HUDEP-2 (cell line): Measurements from ENCODE around the gene ADAMTS1.

Experiments used
- DNase-seq, 76 experiments: peaks; one replicate each; lab custom pipeline; 2025; ENCODE audit not compliant: unreplicated experiment in 76 of 76; lab: John Stamatoyannopoulos, UW

Gene ADAMTS1

DNA sequence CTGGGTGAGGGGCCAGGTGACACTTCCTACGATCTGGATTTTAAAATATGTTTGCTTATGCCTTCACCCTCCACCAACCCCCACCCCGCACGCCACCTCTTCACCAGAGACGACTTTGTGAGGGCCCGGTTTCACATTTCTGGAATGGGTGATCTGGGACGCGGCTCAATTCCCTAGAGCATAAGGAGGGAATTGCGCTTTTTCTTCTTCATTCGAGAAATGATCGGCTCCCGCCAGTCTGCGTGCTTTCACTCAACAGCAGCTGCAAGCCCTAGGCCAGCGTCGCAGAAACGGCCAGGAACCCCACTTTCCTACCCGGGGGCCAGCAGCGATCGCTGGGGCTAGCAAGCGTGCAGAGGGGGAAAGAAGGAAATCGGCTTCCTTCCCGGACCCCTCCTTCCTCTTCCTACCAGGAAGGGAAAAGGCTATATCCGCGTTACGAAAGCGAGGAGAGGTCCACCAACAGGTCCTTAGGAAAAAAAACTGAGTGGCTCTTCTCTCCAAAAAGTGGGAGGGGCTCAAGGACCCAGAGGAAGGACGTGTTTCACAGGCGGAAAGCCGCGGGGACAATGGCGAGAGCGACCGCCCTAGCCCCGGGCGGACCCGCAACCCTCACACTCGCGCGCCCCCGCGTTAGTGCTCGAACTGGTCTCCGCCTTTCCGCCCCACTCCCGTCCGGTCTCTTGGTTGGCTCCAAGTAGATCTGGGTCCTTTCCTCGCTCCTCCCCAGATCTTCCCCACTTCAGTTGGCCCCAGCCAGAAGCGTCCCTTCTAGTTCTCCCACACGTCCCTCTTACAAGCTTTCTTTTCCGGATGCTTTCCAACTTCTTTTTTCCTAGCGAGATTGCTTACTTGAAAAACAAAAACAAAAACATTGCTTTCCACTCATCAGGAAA lies 1.1 kb upstream of the ADAMTS1 start:
- DNase-seq = no peak

DNA sequence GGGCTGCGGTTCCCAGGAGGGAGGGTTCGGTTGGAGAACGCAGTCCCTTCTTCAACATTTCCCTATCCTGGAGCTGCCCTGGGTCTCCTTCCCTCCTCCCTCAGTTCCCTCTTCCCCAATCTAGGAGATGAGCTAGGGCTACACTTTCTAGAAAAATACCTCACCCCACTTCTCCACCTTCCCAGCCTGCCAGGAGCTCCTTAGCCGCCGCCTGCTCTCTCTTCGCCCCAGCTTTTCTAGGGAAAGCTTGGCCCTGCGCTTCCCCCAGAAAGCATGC lies 488 bp upstream of the ADAMTS1 start:
- DNase-seq = no peak

DNA sequence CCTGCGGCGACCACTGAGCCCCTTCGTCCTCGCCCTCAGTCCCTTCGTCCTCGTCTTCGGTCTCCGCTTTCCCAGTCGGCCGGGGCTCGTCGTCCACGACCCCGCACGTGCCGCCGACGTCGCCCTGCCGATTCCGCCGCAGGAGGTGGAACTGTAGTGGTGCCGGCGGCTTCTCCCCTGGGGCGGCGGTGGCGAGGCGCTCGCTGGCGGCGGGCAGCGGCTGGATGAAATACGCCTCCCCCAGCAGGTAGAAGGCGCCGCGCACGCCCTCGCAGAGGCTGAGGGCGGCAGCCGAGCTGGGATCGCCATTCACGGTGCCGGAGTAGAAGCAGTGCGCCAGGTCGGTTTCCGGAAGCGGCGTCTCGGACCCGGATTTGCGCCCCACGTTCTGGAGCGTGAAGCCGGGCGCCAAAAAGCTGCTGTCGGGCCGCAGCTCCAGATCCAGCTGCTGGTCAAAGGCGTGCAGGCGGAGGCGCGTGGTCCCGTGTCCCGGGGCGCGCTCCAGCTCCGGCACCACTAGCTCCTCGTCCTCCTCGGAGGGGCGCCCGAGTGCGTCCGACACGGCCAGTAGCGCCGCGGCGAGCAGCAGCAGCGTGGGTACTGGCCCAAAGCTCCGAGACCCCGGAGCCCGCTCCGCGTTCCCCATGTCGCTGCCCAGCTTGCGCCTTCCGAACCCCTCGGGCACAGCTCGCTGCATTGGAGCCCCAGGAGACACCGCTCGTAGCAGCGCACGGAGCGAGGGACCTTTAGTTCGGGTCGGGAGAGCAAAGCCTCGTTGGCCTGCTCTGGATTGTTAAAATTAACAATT lies 747 bp downstream of the ADAMTS1 start:
- DNase-seq = no peak

DNA sequence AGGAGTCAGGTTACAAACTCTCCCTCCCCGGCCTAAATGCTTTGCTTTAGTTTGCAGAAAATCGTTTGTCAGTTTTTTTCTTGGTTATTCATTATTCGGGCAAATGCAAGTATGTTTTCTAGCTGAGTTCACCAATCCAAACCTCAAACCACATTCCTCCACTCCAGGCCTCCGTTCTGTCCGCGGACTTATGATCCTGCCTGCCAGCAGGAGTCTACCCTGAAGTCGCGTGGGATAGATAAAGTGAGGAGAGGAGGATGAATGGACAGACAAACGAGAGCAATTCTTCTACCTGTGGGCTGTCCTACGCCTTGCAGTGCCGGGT lies 1.3 kb downstream of the ADAMTS1 start:
- DNase-seq = no peak

DNA sequence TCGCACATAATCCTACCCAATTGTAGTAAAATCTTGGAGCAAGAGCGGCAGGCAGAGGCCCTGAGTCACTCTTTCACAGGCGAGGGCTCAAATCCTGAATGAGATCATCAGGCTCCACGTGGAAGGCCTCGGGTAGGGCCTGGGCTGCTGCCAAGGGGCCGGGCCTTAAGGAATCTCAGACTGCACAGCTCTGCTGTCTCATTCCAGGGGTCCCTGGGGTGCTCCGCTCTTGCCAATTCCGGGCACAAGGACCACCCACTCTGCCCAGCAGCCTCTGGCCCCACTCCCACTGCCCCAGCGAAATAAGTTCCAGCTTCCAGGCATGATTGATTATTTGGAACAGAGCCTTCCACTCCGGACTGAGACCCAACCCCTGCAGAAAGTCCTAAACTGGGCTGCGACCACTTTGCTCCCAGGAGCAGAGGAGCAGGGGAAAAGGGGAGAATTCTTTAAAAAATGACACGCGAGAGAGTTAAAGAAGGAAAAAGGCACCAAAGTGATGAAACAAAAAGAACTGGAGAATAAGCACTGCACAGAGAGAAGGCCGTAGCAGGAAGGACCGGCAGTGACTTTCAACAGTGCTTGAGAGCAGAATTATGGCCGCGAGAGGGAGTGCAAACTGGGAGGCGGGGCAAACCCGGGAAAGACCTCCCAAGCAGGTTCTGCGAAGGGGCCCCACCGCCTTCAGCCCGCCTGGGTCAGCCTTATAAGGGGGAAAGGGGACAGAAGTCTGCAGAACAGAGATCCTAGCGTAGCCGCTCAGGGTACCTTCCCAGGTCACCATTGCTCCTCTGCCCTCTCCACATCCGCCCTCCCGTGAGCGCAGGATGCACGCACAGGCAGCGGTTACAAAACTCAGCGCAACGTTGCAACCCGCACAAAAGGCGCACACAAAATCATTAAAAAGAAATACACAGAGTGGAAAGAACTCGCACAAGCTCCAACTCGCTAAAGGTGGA lies 2.0 kb downstream of the ADAMTS1 start:
- no peak for DNase-seq

- no peak for DNase-seq
Measured at GRCh38 chr21:26842300-26842699, 2.9 kb downstream of the ADAMTS1 start.

GRCh38 chr21:26840912-26841311 lies 4.3 kb downstream of the ADAMTS1 start:
- DNase-seq = no peak

DNA sequence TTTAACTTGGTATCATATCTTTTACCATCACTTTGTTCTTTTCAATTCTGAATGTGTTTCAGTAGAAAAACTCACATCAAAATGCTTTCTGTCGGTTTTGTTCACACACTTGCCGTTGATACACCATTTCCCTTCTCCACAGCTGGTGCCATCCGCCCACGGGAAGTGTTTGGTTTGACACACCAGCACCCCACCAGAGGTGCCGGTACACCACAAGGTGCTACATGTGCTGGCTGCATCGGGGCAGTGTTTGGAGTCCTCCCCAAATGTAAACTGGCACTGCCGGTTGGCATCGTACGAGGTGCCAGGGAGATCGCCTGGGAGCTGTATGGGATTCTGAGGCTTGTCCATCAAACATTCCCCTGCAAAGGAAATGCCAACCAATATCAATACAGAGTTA lies 5.0 kb downstream of the ADAMTS1 start:
- DNase-seq = no peak

DNA sequence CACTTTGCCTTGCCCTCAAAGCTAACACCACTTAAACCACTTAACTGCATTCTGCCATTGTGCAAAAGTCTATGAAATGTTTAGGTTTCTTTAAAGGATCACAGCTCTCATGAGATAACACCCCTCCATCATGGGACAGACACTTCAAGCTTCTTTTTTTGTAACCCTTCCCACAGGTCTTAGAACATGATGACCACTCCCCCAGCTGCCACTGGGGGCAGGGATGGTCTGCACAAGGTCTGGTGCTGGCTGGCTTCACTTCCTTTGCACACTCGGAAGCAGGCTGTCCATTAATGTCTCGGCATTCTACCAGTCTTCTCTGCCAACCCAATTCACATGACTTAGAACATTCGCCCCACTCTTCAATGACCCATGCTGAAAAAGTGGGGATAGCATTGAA lies 7.7 kb downstream of the ADAMTS1 start:
- no peak for DNase-seq

DNA sequence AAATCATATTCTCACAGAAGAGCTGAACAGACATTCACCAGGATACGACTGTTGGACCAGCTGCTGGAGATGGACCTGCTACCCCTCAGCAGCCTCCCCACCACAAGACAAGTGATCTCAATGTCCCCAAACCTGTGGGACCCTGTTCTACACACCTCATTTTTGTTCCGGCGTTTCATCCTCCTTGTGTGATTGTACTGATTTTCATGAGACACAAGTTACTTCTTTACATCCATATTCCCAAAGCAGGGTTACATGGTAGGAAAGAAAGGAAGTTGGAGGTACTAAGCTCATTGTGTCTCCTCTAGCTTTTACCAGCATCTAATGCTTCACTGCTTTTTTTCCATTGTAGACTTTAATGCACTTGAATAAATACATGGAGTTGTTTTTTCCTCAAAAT lies 8.7 kb downstream of the ADAMTS1 start:
- DNase-seq = no peak

- no peak for DNase-seq
Measured at GRCh38 chr21:26835714-26836265, 9.4 kb downstream of the ADAMTS1 start.

GRCh38 chr21:26835027-26835713 lies 10.0 kb downstream of the ADAMTS1 start:
- no peak for DNase-seq

- DNase-seq = no peak
Measured at GRCh38 chr21:26834181-26834905, 10.9 kb downstream of the ADAMTS1 start.

DNA sequence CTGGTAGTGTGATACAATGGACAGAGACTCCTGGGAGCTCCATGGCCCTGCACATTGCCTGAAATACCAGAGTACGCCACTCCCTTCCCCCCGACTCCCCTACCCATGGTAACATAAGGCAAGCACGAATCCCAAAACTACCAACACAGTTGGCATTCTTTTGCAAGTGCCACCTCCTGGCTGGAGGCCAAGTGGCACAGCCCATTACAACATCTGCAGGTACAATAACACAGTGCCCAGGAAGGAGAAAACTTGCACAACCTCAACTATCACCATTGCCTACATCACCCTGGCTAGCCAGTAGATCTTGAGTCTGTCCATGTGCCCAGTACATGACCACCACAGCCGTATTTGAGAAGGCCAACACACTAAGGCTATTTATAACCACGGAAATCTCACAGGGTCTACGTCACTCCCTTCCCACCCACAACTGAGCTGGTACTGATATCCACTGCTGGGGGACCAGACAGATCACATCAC lies 11.7 kb downstream of the ADAMTS1 start:
- no peak for DNase-seq

DNA sequence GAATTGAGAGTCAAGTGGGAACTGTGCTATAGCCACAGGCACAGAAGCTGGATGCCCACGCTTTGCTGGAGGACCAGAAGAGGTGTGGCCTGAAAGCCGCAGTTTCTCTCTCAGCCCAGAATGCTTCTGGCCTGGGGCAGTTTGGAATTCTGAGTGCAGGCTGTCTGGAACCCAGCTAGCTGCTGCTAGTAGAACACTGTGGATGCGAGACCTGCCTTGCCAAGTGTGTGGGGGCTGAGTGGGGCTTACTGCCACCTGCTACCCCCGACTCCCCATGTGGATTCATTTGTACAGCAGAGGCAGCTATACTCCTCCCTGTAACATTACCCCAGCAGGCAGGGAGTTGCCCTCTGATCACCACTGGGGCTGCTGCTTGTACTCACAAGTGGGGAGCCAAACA lies 12.2 kb downstream of the ADAMTS1 start:
- no peak for DNase-seq

DNA sequence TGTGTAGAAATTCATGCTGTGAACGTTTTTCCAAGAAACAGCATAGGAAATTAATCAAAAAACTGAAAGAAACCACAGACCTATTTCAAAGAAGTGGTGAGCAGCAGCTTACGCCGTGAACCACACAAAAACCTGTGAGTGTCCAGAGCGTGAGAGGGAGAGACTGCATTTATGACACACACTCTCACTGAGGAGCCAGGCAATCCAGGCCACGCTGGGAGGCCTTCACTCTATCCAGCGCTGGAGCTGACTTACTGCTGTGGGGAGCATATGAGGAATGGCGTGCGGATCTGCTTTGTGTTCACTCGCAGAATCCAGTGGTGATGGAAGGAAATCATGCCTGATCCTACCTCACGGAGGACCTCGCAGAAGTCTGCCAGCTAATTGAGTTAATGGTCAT lies 12.7 kb downstream of the ADAMTS1 start:
- DNase-seq = no peak

DNA sequence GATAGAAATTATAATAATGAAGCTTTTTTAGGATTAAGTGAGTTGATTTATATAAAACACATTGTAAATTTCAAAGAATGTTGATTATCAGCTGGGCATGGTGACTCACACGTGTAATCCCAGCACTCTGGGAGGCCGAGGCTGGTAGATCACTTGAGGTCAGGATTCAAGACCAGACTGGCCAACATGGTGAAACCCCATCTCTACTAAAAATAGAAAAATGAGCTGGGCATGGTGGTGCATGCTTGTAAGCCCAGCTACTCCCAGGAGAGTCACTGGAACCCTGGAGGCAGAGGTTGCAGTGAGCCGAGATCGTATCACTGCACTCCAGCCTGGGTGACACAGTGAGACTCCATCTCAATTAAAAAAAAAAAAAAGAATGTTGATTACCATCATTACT lies 18.4 kb downstream of the ADAMTS1 start:
- no peak for DNase-seq

DNA sequence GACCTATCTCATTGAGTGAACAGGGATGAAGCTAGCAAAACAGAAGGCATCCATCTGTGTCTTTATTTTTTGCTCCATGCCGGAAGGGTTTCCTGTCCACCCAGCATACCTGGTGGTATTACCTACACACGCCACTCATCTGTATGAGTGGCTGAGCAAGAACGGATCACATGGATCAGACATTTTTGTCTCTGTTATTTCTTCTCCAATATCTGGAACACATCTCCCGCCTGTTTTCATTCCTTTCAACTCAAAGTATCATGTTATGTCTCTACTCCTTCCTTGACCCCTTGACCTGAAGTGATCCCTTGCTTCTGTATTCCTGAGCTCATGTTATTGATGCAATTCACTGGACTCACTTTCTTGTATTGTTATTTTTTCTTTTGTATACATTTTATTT lies 24.7 kb downstream of the ADAMTS1 start:
- no peak for DNase-seq

GRCh38 chr21:26819740-26820324 lies 25.4 kb downstream of the ADAMTS1 start:
- no peak for DNase-seq
